Measurements from ENCODE around the gene C6orf89.

The C6orf89 gene

GRCh38 chr6:36928547-36928918 lies 42.8 kb downstream of the C6orf89 start:
- H3K4me3 ChIP-seq (ENCODE audit: low read depth, low read length), result no peak overlapping the region
- no peak for DNase-seq (ENCODE audit: low read depth)
- no peak for TF ChIP-seq CTCF (conservative IDR thresholded peaks at IDR 0.05; ENCODE audit: low read depth, low read length)

- DNase-seq (ENCODE audit: low read depth), result no peak
- H3K4me3 ChIP-seq (ENCODE audit: low read depth, low read length), result no peak overlapping the region
- TF ChIP-seq CTCF (conservative IDR thresholded peaks at IDR 0.05; ENCODE audit: low read depth, low read length), result no peak
These were observed 43.4 kb downstream of the C6orf89 start for GRCh38 chr6:36929152-36929551.

GRCh38 chr6:36929607-36930006 lies 43.9 kb downstream of the C6orf89 start:
- TF ChIP-seq CTCF (conservative IDR thresholded peaks at IDR 0.05; ENCODE audit: low read depth, low read length), result no peak
- H3K4me3 ChIP-seq (ENCODE audit: low read depth, low read length), result no peak overlapping the region
- DNase-seq (ENCODE audit: low read depth), result peak; percentile 88

- H3K4me3 ChIP-seq (ENCODE audit: low read depth, low read length), result no peak overlapping the region
- no peak for TF ChIP-seq CTCF (conservative IDR thresholded peaks at IDR 0.05; ENCODE audit: low read depth, low read length)
- DNase-seq (ENCODE audit: low read depth), result no peak
These were observed 44.7 kb downstream of the C6orf89 start for GRCh38 chr6:36930483-36930882.

GRCh38 chr6:36933102-36933501 lies 47.4 kb downstream of the C6orf89 start:
- peak; percentile 68 for DNase-seq (ENCODE audit: low read depth)
- no peak for TF ChIP-seq CTCF (conservative IDR thresholded peaks at IDR 0.05; ENCODE audit: low read depth, low read length)
- no peak overlapping the region for H3K4me3 ChIP-seq (ENCODE audit: low read depth, low read length)

- TF ChIP-seq CTCF (conservative IDR thresholded peaks at IDR 0.05; ENCODE audit: low read depth, low read length), result no peak
- H3K4me3 ChIP-seq (ENCODE audit: low read depth, low read length), result no peak overlapping the region
- no peak for DNase-seq (ENCODE audit: low read depth)
These were observed 47.8 kb downstream of the C6orf89 start for GRCh38 chr6:36933519-36933918.

GRCh38 chr6:36934901-36935300 lies 49.1 kb downstream of the C6orf89 start:
- no peak for TF ChIP-seq CTCF (conservative IDR thresholded peaks at IDR 0.05; ENCODE audit: low read depth, low read length)
- no peak for DNase-seq (ENCODE audit: low read depth)
- H3K4me3 ChIP-seq (ENCODE audit: low read depth, low read length), result no peak overlapping the region
